D721Med (cell line): ENCODE measurements around the gene FBXO17.
A peak's percentile ranks its signal among the peaks of the same experiment; 100 is the strongest.

Source experiments
- DNase-seq: peaks from one replicate; pipeline ENCODE4 v3.0.0; 2011; ENCODE audit warnings: low spot score; ENCODE audit not compliant: insufficient read length
- FAIRE-seq: peaks from 2 replicates; lab custom pipeline; 2011; peaks lifted over from hg19 to GRCh38; lab: Jason Lieb, UNC
- TF ChIP-seq, protein P1 (sequence below): IDR thresholded peaks from 2 replicates; pipeline ENCODE4 v1.5.1; 2012; ENCODE audit warnings: mild to moderate bottlenecking, control low read depth; ENCODE audit not compliant: insufficient read depth; ENCODE audit errors: missing control alignments

The FBXO17 gene

DNA sequence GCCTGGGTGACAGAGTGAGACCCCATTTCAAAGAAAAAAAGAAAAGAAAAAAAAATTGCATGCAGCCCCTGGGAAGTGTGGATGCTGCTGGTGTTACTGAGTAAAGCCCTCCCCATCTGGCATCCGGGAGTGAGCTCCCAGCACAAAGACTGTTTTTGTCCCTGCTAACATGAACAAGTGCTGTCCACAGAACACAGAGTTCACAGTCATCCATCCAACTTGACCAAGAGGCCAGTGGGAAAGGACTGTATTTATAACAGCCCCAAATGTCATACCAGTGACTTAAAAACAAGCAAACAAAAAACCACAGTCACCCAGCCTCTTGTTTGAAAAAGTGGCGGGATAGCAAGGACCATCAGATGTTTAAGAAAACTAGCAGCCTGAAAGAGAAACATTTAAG is 10.8 kb downstream of the FBXO17 start:
- no peak for DNase-seq
- no peak for FAIRE-seq
- TF ChIP-seq, protein P1, sequence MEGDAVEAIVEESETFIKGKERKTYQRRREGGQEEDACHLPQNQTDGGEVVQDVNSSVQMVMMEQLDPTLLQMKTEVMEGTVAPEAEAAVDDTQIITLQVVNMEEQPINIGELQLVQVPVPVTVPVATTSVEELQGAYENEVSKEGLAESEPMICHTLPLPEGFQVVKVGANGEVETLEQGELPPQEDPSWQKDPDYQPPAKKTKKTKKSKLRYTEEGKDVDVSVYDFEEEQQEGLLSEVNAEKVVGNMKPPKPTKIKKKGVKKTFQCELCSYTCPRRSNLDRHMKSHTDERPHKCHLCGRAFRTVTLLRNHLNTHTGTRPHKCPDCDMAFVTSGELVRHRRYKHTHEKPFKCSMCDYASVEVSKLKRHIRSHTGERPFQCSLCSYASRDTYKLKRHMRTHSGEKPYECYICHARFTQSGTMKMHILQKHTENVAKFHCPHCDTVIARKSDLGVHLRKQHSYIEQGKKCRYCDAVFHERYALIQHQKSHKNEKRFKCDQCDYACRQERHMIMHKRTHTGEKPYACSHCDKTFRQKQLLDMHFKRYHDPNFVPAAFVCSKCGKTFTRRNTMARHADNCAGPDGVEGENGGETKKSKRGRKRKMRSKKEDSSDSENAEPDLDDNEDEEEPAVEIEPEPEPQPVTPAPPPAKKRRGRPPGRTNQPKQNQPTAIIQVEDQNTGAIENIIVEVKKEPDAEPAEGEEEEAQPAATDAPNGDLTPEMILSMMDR = no peak

DNA sequence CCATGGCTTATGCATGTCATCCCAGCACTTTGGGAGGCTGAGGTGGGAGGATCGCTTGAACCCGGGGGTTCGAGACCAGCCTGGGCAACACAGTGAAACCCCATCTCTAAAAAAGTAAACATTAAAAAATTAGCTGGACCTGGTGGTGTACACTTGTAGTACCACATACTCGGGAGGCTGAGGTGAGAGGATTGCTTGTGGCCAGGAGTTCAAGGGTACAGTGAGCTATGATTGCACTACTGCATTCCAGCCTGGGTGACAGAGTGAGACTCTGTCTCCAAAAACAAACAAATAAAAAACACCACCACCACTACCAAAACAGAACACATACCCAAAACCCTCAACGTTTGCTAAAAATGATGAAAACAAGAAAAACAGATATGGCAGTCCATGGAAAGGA is 15.9 kb downstream of the FBXO17 start:
- DNase-seq = no peak
- no peak for FAIRE-seq
- TF ChIP-seq, protein P1 = no peak

DNA sequence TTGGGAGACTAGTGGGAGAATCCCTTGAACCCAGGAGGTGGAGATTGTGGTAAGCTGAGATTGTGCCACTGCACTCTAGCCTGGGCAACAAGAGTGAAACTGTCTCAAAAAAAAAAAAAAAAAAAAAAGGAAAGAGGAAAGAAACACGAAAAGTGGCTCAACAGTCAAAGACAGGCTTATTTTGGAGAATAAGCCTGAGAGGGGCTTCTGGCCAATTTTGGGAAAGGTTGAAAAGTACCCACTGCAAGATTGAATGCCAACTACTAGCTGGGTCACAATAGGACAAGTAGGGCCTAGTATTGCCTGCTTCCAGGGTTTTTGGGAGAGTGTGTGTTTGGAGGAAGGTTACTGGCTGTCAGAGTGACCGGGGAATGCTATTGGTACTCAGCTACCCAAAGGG is 17.2 kb downstream of the FBXO17 start:
- TF ChIP-seq, protein P1 = no peak
- DNase-seq (no peak), FAIRE-seq (no peak)

DNA sequence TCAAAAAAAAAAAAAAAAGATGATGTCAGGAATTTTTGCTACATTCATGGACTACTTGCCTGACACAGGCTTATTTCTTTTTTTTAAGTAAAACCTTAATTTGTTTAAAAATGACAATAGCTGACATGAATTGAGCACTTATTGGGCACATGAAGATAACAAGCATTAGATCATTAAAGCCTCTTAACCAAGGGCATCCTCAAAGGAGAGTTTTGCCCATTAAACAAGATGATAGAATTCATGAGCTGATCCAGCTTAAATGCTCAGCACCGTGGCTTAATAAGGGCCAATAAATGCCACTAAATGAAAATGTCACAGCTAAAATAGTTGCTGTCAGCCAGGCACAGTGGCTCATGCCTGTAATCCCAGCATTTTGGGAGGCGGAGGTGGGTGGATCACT is 19.3 kb downstream of the FBXO17 start:
- no peak for FAIRE-seq
- DNase-seq = peak; percentile 51
- TF ChIP-seq, protein P1 = no peak

DNA sequence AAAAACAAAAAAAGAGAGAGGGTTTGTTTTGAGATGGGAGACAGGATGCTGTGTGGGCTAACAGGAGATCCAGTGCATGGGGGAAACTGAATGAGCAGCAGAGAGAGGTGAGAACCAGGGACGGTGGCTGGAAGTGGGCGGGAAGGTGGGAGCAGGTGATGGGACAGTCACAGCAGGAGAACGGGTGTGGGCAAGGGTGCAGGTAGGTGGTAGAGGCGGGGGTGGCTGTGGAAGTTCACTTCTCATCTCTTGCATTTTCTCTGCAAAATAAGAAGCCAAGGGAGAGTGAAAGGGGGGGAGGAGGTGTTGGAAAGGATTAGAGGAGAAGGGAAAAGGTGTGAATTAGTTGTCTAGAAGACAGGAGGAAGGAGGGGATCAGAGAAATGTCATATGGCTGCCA is 21.9 kb downstream of the FBXO17 start:
- no peak for FAIRE-seq
- TF ChIP-seq, protein P1 = no peak

DNA sequence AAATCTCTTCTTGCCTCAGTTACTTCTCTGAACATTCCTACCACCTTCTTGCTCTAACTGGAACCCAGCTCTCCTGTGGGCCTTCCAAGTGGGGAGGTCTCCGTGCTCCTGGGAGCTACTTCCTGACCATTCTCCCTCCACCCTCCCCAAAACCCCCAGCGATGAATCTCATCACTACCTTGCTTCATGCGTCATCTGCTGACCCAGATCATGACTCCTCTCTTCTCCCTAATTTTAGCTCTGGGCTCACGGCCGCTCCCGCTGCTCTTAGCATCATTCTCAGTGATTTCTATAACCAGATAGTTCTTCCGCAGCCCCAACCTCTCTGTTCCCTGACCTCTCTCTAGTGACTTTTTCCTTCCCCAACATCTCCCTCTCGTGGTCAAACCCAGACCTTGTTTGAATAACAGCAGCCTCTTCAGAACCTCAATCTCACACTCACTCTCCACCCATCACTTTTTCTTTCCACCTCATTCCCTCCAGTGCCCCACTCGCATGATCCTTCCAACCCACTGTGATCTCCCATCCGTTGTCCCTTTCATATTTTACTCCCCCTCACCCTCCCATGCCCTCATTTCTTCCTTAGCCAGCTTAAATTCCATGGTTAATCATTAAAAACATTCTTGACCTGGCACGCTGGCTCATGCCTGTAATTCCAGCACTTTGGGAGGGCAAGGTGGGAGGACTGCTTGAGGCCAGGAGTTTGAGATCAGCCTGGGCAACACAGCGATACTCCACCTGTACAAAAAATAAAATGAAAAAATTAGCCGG is 23.0 kb downstream of the FBXO17 start:
- no peak for FAIRE-seq

More for the DNA sequence above, 21.9 kb downstream of the FBXO17 start:
- DNase-seq = no peak

More for the DNA sequence above, 23.0 kb downstream of the FBXO17 start:
- TF ChIP-seq, protein P1 = peak; percentile 57
- no peak for DNase-seq
